Hepatocyte (in vitro differentiated cells): ENCODE results near the gene NRSN2.

Experiments used
- CTCF ChIP-seq: fragments of 200-600 bp; sonication (generic); IDR thresholded peaks from 2 replicates; pipeline ENCODE4 v1.5.1; 2016; ENCODE audit warnings: antibody characterized with exemption, mild to moderate bottlenecking; ENCODE audit not compliant: poor library complexity
- EZH2phosphoT487 ChIP-seq: fragments of 200-600 bp; sonication (generic); IDR thresholded peaks from one replicate; pipeline ENCODE4 v1.6.1; 2018; ENCODE audit warnings: antibody characterized with exemption, mild to moderate bottlenecking, low read depth, moderate library complexity; ENCODE audit not compliant: unreplicated experiment, severe bottlenecking

GRCh38 chr20:368915-369314 is 22.0 kb downstream of the NRSN2 start:
- no peak for TF ChIP-seq CTCF
- no peak for TF ChIP-seq EZH2phosphoT487
